Daoy (cell line): ENCODE results near the gene GAMT. TPM values are rescaled to one million over a fixed set of nuclear protein-coding genes. Genes with fewer than 3 reads are reported as not detected.

Source experiments
- total RNA-seq: library from RNA; depleted of rRNA; stranded (reverse); fragments of >200 nt; shearing (Covaris generic); gene quantifications from 2 replicates; pipeline ENCODE4 v1.2.3, GENCODE V29; 2014; rRNA removed

The GAMT gene
- total RNA-seq, 1 experiment from 2014 or later, result 26.3 TPM

Other genes with a start within 250 kb of the GAMT start
- 28.1 and 37.7 TPM in 2 replicates for gene SBNO2, start 227.3 kb downstream of the GAMT start, total RNA-seq
- gene STK11, start 195.8 kb downstream of the GAMT start, total RNA-seq, result 72.7 and 83.5 TPM in 2 replicates
- 0.86 and 1.8 TPM in 2 replicates for gene CBARP, start 163.5 kb downstream of the GAMT start, total RNA-seq
- 41.4 and 82.8 TPM in 2 replicates for gene ATP5F1D, start 159.8 kb downstream of the GAMT start, total RNA-seq
- 8.7 and 14.3 TPM in 2 replicates for gene MIDN, start 153.0 kb downstream of the GAMT start, total RNA-seq
- 234 and 288 TPM in 2 replicates for gene CIRBP, start 132.2 kb downstream of the GAMT start, total RNA-seq
- 59.0 and 104 TPM in 2 replicates for gene FAM174C, start 126.0 kb downstream of the GAMT start, total RNA-seq
- 0.17 and 0.21 TPM in 2 replicates for gene EFNA2, start 115.7 kb downstream of the GAMT start, total RNA-seq
- 91.7 and 124 TPM in 2 replicates for gene NDUFS7, start 17.6 kb downstream of the GAMT start, total RNA-seq
- 96.2 and 115 TPM in 2 replicates for gene DAZAP1, start 6.0 kb upstream of the GAMT start, total RNA-seq
- 2,933 and 3,531 TPM in 2 replicates for gene RPS15, start 36.9 kb upstream of the GAMT start, total RNA-seq
- gene APC2, start 48.6 kb upstream of the GAMT start, total RNA-seq, result 0.17 TPM in 1 of 2 replicates, not detected in the other
- gene C19orf25, start 77.7 kb upstream of the GAMT start, total RNA-seq, result 45.8 and 53.9 TPM in 2 replicates
- gene PCSK4, start 88.8 kb upstream of the GAMT start, total RNA-seq, result 0.11 and 1.3 TPM in 2 replicates
- gene REEP6, start 89.6 kb upstream of the GAMT start, total RNA-seq, result 2.3 and 3.7 TPM in 2 replicates
- gene ADAMTSL5, start 111.5 kb upstream of the GAMT start, total RNA-seq, result 0.57 TPM in 1 of 2 replicates, not detected in the other
- not detected in 2 replicates for gene PLK5, start 122.5 kb upstream of the GAMT start, total RNA-seq
- gene MEX3D, start 166.8 kb upstream of the GAMT start, total RNA-seq, result 71.4 and 72.7 TPM in 2 replicates
- 115 and 130 TPM in 2 replicates for gene MBD3, start 191.3 kb upstream of the GAMT start, total RNA-seq
- gene UQCR11, start 203.9 kb upstream of the GAMT start, total RNA-seq, result 84.4 and 85.5 TPM in 2 replicates